ENCODE measurements around the gene GORASP1.

Gene GORASP1

GRCh38 chr3:39105687-39106063 is 1.8 kb downstream of the GORASP1 start:
- no peak for DNase-seq
- intact Hi-C loops (cut with DNase I; ENCODE audit: low total_unique reads) = loop anchor here (5.0 kb wide), 1 partner anchor 82 kb away; no protein-coding TSS in a partner anchor
- peak overlapping the region; percentile 79 to 82 for H3K4me3 ChIP-seq

GRCh38 chr3:39104961-39105686 is 2.3 kb downstream of the GORASP1 start:
- Histone ChIP-seq H3K4me1 (peaks cover 0 to 57% (median 43%) of the 10 kb centered on the region in 4 donors), H3K27ac (peak overlapping the region in 1 of 2 donors; percentile 98), H3K9me3 (no peaks in the 10 kb centered on the region), H3K27me3 (no peaks in the 10 kb centered on the region), H3K4me3 (no peak overlapping the region), H3K36me3 (peaks cover 2 to 17% (median 9%) of the 10 kb centered on the region in 3 donors)
- TF ChIP-seq, protein P1, sequence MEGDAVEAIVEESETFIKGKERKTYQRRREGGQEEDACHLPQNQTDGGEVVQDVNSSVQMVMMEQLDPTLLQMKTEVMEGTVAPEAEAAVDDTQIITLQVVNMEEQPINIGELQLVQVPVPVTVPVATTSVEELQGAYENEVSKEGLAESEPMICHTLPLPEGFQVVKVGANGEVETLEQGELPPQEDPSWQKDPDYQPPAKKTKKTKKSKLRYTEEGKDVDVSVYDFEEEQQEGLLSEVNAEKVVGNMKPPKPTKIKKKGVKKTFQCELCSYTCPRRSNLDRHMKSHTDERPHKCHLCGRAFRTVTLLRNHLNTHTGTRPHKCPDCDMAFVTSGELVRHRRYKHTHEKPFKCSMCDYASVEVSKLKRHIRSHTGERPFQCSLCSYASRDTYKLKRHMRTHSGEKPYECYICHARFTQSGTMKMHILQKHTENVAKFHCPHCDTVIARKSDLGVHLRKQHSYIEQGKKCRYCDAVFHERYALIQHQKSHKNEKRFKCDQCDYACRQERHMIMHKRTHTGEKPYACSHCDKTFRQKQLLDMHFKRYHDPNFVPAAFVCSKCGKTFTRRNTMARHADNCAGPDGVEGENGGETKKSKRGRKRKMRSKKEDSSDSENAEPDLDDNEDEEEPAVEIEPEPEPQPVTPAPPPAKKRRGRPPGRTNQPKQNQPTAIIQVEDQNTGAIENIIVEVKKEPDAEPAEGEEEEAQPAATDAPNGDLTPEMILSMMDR (IDR thresholded peaks at IDR 0.05) = no peak
- intact Hi-C loops (cut with DNase I; ENCODE audit: low total_unique reads) = loop anchor here (5.0 kb wide), 1 partner anchor 82 kb away; no protein-coding TSS in a partner anchor
- no peak for DNase-seq

More at GRCh38 chr3:39105687-39106063, 1.8 kb downstream of the GORASP1 start:
- no peaks in the 10 kb centered on the region for H3K9me3 ChIP-seq
- TF ChIP-seq, protein P1 (IDR thresholded peaks at IDR 0.05) = no peak
- peaks cover 0 to 57% (median 43%) of the 10 kb centered on the region in 4 donors for H3K4me1 ChIP-seq
- H3K36me3 ChIP-seq = peaks cover 0 to 17% (median 3%) of the 10 kb centered on the region in 3 donors
- H3K27me3 ChIP-seq = no peaks in the 10 kb centered on the region
- peak overlapping the region in 1 of 2 donors; percentile 98 for H3K27ac ChIP-seq

DNA sequence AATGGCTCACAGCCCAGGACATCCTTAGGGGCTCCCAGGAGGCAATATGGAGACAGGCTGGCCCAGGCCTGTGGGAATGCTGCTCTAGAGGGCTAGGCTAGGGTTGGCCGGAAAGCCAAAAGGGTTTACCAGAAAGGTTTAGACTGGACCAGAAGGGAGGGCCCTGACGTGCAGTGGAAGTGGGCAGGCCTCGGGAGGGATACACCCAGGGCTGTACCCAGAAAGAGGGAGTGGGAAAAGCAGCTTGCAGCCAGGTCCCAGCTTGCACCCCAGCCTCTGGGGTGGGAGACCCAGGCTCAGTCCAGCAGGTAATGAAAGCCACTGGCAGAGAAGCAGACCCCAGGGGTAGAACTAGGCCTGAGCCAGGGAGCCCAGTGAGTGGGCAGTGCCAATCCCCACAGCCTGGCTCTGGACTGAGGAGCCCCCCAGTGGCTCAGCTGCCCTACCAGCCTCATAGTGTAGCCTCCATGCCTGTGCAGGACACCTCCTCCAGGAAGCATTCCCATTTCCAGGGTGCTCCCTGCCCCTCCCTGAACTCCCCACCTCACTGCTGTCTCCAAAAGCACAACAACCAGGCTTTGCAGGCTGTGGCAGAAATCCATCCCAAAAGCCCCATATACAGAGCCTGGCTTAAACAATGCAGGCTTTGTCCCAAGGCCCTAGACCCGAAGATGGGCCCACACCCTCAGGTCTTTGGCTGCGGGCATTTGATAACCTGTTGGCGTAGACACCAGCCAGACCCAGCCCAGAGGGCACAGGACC is 3.5 kb downstream of the GORASP1 start:
- TF ChIP-seq, protein P1 (IDR thresholded peaks at IDR 0.05) = no peak
- no peaks in the 10 kb centered on the region for H3K9me3 ChIP-seq
- H3K27me3 ChIP-seq = no peaks in the 10 kb centered on the region
- H3K4me3 ChIP-seq = no peak overlapping the region
- intact Hi-C loops (cut with DNase I; ENCODE audit: low total_unique reads) = no loop called here
- peak overlapping the region; percentile 9 to 17 for H3K27ac ChIP-seq
- H3K4me1 ChIP-seq = peaks cover 0 to 57% (median 43%) of the 10 kb centered on the region in 4 donors
- no peak for DNase-seq
- H3K36me3 ChIP-seq = peaks cover 14 to 26% (median 20%) of the 10 kb centered on the region in 3 donors

GRCh38 chr3:39103324-39103693 is 4.1 kb downstream of the GORASP1 start:
- Histone ChIP-seq H3K36me3 (peaks cover 20 to 33% (median 27%) of the 10 kb centered on the region in 3 donors), H3K27me3 (no peaks in the 10 kb centered on the region), H3K27ac (peak overlapping the region; percentile 9 to 17), H3K4me3 (no peak overlapping the region), H3K9me3 (no peaks in the 10 kb centered on the region), H3K4me1 (peaks cover 0 to 53% (median 40%) of the 10 kb centered on the region in 4 donors)
- TF ChIP-seq, protein P1 (IDR thresholded peaks at IDR 0.05) = no peak
- no peak for DNase-seq
- intact Hi-C loops (cut with DNase I; ENCODE audit: low total_unique reads) = no loop called here

- TF ChIP-seq, protein P1 (IDR thresholded peaks at IDR 0.05) = no peak
- intact Hi-C loops (cut with DNase I; ENCODE audit: low total_unique reads) = no loop called here
- Histone ChIP-seq H3K4me3 (no peak overlapping the region), H3K27me3 (no peaks in the 10 kb centered on the region), H3K27ac (peak overlapping the region; percentile 9 to 17), H3K4me1 (peaks cover 0 to 47% (median 35%) of the 10 kb centered on the region in 4 donors), H3K36me3 (peaks cover 25 to 39% (median 33%) of the 10 kb centered on the region in 3 donors), H3K9me3 (no peaks in the 10 kb centered on the region)
- no peak for DNase-seq
Observed at GRCh38 chr3:39102504-39103323, 4.7 kb downstream of the GORASP1 start.
